ENCODE measurements around the gene CDK7.
"Not testable (repeated sequence)": the region's sequence is repeated elsewhere in the genome, so short reads cannot be mapped to it uniquely, and the experiment has no call there.

The CDK7 gene

GRCh38 chr5:69234457-69235268, at the start of gene CDK7:
Gene CDK7, plus strand, starts transcription at chr5:69234886. Its CDS starts 90 bp downstream, at chr5:69234976.
- peak; percentile 86 for DNase-seq

DNA sequence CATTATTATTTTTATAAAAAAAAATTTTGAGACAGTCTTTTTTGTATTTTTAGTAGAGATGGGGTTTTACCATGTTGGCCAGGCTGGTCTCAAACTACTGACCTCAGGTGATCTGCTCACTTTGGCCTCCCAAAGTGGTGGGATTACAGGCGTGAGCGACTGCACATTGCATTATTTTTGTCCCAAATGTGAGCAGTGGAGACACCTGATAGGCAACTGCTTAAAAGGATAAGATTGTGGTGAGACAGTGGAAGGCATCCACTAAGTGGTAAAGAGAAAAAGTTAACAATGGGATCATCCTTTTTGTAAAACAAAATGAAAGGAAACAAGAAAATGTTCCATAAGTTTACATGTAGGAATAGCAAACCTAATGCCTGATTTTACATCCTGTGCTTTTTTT, 47.3 kb upstream of the CDK7 start:
- no peak for DNase-seq

GRCh38 chr5:69188811-69189161, 45.9 kb upstream of the CDK7 start:
- no peak for DNase-seq

GRCh38 chr5:69189162-69190086, 45.3 kb upstream of the CDK7 start, which contains the start of gene CENPH:
Gene CENPH, plus strand, starts transcription at chr5:69189583. Its CDS starts 52 bp downstream, at chr5:69189635.
- peak; percentile 87 for DNase-seq

- no peak for DNase-seq
Measured at GRCh38 chr5:69202497-69202896, 32.2 kb upstream of the CDK7 start.

GRCh38 chr5:69206528-69207190, 28.0 kb upstream of the CDK7 start:
- no peak for DNase-seq

GRCh38 chr5:69209602-69210001, 25.1 kb upstream of the CDK7 start:
- DNase-seq: no peak

GRCh38 chr5:69211200-69211599, 23.5 kb upstream of the CDK7 start:
- no peak for DNase-seq

GRCh38 chr5:69212022-69212421, 22.7 kb upstream of the CDK7 start:
- no peak for DNase-seq

- DNase-seq: no peak
Measured at GRCh38 chr5:69213513-69214215, 21.0 kb upstream of the CDK7 start.

DNA sequence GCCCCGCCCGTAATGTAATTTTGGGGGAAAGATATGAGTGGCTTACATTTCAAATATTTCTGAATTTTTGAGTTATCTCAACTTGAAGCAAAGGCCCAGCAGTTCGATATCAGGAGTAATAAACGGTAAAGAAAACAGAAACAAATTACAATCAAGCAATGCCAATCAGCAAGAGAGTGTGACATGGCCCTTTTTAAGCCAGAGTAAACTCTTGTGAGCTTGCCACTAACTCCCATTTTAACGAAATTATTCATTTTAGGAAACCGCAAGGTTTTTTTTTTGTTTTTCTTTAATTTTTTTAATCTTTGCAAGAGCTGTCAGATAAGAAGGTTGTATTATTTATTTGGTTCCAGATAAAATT, 17.6 kb upstream of the CDK7 start:
- DNase-seq: no peak

DNA sequence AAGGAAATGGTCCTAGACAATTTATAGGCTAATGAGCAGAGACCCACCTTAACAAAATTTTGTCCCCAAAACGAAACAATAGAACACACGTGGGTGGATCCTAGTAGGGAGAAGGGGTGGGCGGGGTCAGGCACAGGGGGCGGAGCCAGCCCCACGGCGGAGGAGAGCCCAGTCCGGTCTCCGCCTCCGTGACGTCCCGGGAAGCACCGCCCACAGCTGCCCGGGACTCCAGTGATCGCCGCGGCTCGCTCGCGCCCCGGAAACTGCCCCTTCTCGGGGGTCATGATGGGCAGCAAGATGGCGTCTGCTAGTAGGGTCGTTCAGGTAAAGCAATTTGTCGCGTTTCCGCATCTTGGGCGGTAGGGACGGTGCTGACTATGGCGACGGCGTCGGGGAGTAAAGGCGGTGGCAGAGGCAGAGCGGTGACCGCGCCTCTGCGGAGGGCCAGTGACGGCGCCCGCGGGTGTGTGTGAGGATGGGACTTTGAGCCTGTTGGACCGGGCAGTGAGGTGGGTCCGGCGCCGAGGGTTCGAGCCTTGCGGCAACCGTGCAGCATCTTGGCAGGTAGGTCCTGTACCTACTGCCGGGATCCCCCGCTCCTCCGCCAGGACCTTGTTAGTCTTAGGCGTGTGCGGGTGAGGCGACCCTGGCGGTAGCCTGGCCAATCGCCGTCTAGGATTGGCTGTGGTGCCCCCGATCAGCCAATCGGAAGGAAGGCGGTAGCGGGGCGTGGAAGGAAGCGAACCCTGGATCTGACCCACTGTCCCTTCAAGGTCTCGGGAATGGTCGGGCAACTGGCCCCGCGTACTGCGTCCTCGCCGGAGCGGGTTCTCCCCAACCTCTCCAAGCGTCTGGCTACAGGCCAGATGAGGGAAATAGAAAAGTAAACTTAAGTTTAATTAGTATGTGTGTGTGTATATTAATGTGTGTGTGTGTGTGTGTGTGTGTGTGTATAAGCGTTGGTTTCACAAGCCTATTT, 16.8 kb upstream of the CDK7 start:
- peak; percentile 88 for DNase-seq

DNA sequence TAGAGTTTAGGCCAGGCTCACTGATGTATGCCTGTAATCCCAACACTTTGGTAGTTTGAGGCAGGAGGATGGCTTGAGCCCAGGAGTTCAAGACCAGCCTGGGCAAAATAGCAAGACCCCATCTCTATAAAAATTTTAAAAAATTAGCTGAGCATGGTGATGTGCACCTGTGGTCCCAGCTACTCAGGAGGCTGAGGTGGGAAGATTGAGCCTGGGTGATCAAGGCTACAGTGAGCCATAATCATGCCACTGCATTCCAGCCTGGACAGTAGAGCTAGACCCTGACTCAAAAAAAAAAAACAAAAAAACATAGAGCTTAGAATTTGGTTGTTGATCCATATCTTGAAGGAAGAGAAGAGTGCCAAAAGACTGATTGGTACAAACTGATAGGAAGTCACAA, 14.7 kb upstream of the CDK7 start:
- DNase-seq: no peak

DNA sequence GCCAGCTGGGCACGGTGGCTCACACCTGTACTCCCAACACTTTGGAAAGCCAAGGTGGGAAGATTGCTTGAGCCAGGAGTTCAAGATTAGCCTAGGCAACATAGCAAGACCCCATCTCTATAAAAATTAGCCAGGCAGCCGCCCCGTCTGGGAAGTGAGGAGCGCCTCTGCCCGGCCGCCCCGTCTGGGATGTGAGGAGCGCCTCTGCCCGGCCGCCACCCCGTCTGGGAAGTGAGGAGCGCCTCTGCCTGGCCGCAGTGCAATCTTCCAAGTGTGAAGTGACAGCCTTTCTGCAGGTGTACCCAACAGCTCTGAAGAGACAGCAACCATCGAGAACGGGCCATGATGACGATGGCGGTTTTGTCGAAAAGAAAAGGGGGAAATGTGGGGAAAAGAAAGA, 14.3 kb upstream of the CDK7 start:
- not testable (repeated sequence) for DNase-seq

DNA sequence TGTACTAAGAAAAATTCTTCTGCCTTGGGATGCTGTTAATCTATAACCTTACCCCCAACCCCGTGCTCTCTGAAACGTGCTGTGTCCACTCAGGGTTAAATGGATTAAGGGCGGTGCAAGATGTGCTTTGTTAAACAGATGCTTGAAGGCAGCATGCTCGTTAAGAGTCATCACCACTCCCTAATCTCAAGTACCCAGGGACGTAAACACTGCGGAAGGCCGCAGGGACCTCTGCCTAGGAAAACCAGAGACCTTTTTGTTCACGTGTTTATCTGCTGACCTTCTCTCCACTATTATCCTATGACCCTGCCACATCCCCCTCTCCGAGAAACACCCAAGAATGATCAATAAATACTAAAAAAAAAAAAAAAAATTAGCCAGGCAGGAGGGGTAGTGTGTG, 13.9 kb upstream of the CDK7 start:
- DNase-seq: not testable (repeated sequence)

GRCh38 chr5:69224520-69224919, 10.2 kb upstream of the CDK7 start:
- no peak for DNase-seq

- no peak for DNase-seq
Measured at GRCh38 chr5:69225860-69226259, 8.8 kb upstream of the CDK7 start.

DNA sequence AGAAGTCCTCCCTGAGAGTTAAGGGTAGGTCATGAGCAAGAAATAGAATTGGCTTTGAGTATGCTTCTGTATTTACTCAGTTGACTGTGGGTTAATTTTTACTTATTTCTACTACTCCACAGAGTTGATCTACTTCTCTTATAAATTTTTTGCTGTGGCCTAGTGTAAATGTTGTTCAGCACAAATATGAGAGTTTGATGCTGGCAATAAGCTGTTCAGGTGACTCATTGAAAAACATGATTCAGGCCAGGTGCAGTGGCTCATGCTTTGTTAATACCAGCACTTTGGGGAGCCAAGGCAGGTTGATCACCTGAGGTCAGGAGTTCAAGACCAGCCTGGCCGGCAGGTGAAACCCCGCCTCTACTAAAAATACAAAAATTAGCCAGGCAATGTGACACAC, 4.5 kb upstream of the CDK7 start:
- no peak for DNase-seq

GRCh38 chr5:69231281-69231680, 3.4 kb upstream of the CDK7 start:
- no peak for DNase-seq

- DNase-seq: no peak
Measured at GRCh38 chr5:69231851-69232250, 2.8 kb upstream of the CDK7 start.

DNA sequence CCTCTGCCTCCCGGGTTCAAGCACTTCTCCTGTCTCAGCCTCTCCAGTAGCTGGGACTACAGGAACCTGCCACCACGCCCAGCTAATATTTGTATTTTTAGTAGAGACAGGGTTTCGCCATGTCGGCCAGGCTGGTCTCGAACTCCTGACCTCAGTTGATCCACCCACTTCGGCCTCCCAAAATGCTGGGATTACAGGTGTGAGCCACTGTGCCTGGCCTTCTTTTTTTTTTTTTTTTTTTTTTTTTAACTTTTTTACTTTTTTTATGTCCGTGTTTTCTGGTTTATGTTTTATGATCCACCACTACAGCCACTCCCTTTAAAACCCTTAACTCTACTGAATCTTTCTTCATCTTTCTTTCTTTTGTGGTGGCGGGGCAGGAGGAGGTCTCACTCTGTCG, 2.0 kb downstream of the CDK7 start:
- DNase-seq: not testable (repeated sequence)

GRCh38 chr5:69237877-69238276, 3.2 kb downstream of the CDK7 start:
- no peak for DNase-seq

Measured in NCI-H774 (cell line).